Breast epithelium (tissue), 3 donors: ENCODE measurements around the gene AEBP1.

Experiments
- CTCF ChIP-seq, 3 donors: fragments of 450-650 bp; IDR thresholded peaks; one replicate each; pipeline ENCODE4 v1.5.1; 2016 to 2017; ENCODE audit warnings: antibody characterized with exemption in 3 of 3, mild to moderate bottlenecking in 3 of 3, moderate library complexity in 3 of 3
- POLR2A ChIP-seq: fragments of 450-650 bp; IDR thresholded peaks from one replicate; pipeline ENCODE4 v1.6.1; 2016; ENCODE audit warnings: antibody characterized with exemption, mild to moderate bottlenecking, moderate library complexity

GRCh38 chr7:44102846-44103565 lies 1.1 kb upstream of the AEBP1 start:
- TF ChIP-seq POLR2A, result no peak
- TF ChIP-seq CTCF (IDR thresholded peaks at IDR 0.05), result no peak
